HG03066 (cell line): ENCODE measurements around the gene GSC2.
"Not testable (repeated sequence)": the region's sequence is repeated elsewhere in the genome, so short reads cannot be mapped to it uniquely, and the experiment has no call there.

Experiments
- ATAC-seq: cut with Tn5 transposase; IDR thresholded peaks from one replicate; pipeline ENCODE4 v1.9.1; 2021; ENCODE audit warnings: low read depth; ENCODE audit not compliant: unreplicated experiment

GSC2 gene

GRCh38 chr22:19164425-19164824 lies 14.3 kb upstream of the GSC2 start:
- no peak for ATAC-seq

GRCh38 chr22:19158649-19159048 lies 8.6 kb upstream of the GSC2 start:
- ATAC-seq, result not testable (repeated sequence)

- not testable (repeated sequence) for ATAC-seq
These were observed 6.0 kb upstream of the GSC2 start for GRCh38 chr22:19156109-19156508.

GRCh38 chr22:19152942-19153883 lies 3.1 kb upstream of the GSC2 start:
- ATAC-seq, result no peak

- no peak for ATAC-seq
These were observed 1.5 kb upstream of the GSC2 start for GRCh38 chr22:19151329-19152191.

GRCh38 chr22:19150482-19151328 lies 613 bp upstream of the GSC2 start:
- no peak for ATAC-seq

GRCh38 chr22:19149047-19149883 lies 827 bp downstream of the GSC2 start:
- ATAC-seq, result no peak

GRCh38 chr22:19148417-19149046 lies 1.6 kb downstream of the GSC2 start:
- ATAC-seq, result no peak

- ATAC-seq, result no peak
These were observed 2.8 kb downstream of the GSC2 start for GRCh38 chr22:19147195-19147780.

GRCh38 chr22:19146215-19146968 lies 3.7 kb downstream of the GSC2 start:
- no peak for ATAC-seq

- peak; percentile 12 for ATAC-seq
These were observed 6.1 kb downstream of the GSC2 start for GRCh38 chr22:19143967-19144400.

- ATAC-seq, result no peak
These were observed 6.9 kb downstream of the GSC2 start for GRCh38 chr22:19143212-19143611.

GRCh38 chr22:19142394-19142793 lies 7.7 kb downstream of the GSC2 start:
- ATAC-seq, result no peak

GRCh38 chr22:19139974-19140373 lies 10.1 kb downstream of the GSC2 start:
- no peak for ATAC-seq

GRCh38 chr22:19139001-19139356 lies 11.1 kb downstream of the GSC2 start:
- ATAC-seq, result no peak

- ATAC-seq, result no peak
These were observed 11.7 kb downstream of the GSC2 start for GRCh38 chr22:19138217-19139000.
